ENCODE results near the gene THADA. TPM values are rescaled to one million over a fixed set of nuclear protein-coding genes. Genes with fewer than 3 reads are reported as not detected.

Gene THADA
- total RNA-seq, 1 donor = 33.2 TPM

DNA sequence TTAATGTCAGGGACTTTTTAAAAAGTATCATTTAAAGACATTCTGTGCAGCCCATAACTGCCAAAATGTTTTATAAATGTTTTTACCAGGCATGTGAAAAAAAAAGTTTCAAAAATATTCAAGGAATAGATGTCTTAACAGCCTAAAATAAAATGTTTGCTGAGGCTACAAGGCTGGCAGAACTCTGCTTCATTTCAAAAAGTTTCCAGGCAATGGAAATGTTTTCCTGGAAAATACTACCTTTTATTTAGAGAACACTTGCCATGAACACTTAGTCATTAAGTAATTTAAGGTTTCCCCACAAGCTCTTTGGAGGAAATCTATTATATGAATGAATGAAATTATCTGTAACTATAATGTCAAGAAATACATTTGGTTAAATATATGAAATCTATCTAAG lies 68.8 kb downstream of the THADA start:
- no peak overlapping the region for H3K4me3 ChIP-seq (ENCODE audit: low read depth, low read length)
- DNase-seq (ENCODE audit: low read depth) = no peak
- TF ChIP-seq, protein P1, sequence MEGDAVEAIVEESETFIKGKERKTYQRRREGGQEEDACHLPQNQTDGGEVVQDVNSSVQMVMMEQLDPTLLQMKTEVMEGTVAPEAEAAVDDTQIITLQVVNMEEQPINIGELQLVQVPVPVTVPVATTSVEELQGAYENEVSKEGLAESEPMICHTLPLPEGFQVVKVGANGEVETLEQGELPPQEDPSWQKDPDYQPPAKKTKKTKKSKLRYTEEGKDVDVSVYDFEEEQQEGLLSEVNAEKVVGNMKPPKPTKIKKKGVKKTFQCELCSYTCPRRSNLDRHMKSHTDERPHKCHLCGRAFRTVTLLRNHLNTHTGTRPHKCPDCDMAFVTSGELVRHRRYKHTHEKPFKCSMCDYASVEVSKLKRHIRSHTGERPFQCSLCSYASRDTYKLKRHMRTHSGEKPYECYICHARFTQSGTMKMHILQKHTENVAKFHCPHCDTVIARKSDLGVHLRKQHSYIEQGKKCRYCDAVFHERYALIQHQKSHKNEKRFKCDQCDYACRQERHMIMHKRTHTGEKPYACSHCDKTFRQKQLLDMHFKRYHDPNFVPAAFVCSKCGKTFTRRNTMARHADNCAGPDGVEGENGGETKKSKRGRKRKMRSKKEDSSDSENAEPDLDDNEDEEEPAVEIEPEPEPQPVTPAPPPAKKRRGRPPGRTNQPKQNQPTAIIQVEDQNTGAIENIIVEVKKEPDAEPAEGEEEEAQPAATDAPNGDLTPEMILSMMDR (IDR thresholded peaks at IDR 0.05; ENCODE audit: insufficient read depth, low read depth, low read length) = no peak

DNA sequence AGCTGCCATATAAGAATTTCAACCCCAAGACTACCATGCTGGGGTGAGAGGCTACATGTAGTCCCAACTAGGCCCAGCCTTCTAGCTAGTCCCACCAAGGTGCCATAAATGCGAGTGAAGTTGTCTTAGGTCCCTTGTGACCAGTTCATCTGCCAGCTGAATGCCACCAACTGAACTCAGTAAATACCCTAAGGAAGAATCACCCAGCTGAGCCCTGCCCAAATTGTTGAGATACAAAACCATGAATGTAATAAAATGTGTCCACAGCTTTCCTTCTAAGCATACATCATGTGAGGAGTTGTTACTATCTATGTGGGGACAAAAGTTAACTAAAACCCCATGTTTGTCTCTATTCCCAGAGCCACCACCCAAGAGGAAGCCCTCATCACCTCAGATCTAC lies 70.3 kb downstream of the THADA start:
- TF ChIP-seq, protein P1 (IDR thresholded peaks at IDR 0.05; ENCODE audit: insufficient read depth, low read depth, low read length) = no peak
- DNase-seq (ENCODE audit: low read depth) = no peak
- no peak overlapping the region for H3K4me3 ChIP-seq (ENCODE audit: low read depth, low read length)

DNA sequence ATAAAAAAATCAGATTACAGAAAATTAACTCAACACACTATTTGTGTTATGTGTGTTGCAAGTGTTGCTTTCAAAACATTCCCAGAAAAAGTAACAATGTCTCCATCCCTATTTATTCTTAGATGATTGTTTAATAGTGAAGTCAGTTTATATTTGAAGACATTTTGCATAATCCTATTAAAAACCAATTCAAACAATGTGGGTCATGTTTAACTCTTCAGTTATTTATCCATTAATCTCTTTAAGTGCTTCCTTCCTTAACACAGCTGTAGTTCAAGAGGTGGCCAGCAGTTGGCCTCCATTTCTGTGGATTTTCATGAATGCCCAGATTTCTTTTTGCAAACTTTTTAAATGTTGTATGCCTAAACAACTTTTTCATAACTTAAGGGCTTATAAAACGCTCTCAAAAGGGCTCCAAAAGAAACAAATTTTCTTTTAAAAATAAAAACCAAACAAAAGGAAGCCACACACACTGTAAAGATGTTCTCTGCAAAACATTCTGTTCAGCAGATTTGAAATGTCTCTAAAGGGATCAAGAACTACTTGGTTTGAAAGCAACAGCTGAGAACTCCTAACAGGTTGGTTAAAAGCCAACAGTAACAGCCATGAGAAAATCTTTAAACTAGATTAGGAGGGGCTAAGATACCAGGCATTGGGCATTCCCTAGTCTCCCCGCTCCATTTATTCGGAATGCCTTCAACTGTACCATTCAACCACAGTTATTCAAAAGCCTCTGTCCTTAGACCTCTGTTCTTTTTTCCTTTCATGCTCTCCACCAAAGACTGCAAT lies 71.5 kb downstream of the THADA start:
- DNase-seq (ENCODE audit: low read depth) = peak; percentile 74
- TF ChIP-seq, protein P1 (IDR thresholded peaks at IDR 0.05; ENCODE audit: insufficient read depth, low read depth, low read length) = peak; percentile 49
- no peak overlapping the region for H3K4me3 ChIP-seq (ENCODE audit: low read depth, low read length)

DNA sequence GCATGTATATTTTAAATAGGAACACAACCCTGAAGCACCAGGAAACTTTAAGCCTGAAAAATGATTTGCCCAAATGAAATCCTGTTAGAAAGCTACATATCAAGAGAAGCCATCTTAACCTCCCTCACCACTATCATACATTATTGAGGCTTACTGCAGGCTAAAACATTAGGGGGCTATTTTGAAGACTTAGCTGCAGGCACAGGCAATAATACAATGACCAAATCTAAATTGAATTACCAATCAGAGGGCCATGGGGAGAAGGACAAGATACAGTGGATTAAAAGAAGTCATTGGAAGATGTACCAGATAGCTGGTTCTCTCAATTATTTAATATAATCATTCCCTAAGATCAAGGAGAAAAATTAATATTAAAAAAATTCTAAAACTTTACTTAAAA lies 73.7 kb downstream of the THADA start:
- H3K4me3 ChIP-seq (ENCODE audit: low read depth, low read length) = no peak overlapping the region
- no peak for DNase-seq (ENCODE audit: low read depth)
- TF ChIP-seq, protein P1 (IDR thresholded peaks at IDR 0.05; ENCODE audit: insufficient read depth, low read depth, low read length) = no peak

DNA sequence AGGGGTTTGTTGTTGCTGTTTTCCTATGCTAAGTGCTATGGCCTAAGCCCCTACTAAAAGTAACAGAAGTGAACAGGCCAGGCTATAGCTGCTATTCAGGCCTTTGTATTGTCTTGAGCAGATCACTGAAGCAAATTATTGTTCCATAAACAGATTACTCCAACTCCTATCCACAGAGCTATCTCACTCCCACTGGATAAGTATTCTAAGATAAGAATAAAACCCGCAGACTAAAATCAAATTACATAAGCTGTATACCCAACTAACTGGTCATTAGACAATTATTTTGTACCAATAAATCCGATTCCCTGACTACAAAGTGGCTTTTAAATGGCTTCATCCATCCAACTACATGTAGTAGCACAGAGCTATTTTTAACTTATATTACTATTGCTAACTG lies 74.3 kb downstream of the THADA start:
- no peak for DNase-seq (ENCODE audit: low read depth)
- no peak overlapping the region for H3K4me3 ChIP-seq (ENCODE audit: low read depth, low read length)
- TF ChIP-seq, protein P1 (IDR thresholded peaks at IDR 0.05; ENCODE audit: insufficient read depth, low read depth, low read length) = no peak

DNA sequence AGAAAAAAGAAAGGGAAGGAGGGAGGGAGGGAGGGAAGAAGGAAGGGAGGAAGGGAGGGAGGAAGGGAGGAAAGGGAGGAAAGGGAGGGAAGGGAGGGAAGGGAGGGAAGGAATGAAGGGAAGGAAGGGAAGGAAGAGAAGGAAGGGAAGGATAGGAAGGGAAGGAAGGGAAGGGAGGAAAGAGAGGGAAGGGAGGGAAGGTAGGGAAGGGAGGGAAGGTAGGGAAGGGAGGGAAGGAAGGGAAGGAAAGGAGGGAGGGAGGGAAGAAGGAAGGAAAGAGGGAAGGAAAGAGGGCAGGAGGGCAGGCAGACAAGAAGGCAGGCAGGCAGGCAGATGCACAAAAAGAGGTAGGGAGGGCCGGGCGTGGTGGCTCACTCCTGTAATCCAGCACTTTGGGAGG lies 74.9 kb downstream of the THADA start:
- H3K4me3 ChIP-seq (ENCODE audit: low read depth, low read length) = no peak overlapping the region
- no peak for DNase-seq (ENCODE audit: low read depth)
- TF ChIP-seq, protein P1 (IDR thresholded peaks at IDR 0.05; ENCODE audit: insufficient read depth, low read depth, low read length) = no peak

All from fibroblast of villous mesenchyme (primary cell).